CD4-positive, alpha-beta T cell (primary cell): ENCODE data around the gene PAX5. TPM values are rescaled to one million over a fixed set of nuclear protein-coding genes. Genes with fewer than 3 reads are reported as not detected.

Experiments
- ATAC-seq: fragments of 200-7000 bp; cut with Tn5 transposase; one replicate; pipeline ENCODE4 v1.10.0; 2022; ENCODE audit warnings: mild to moderate bottlenecking; ENCODE audit not compliant: poor library complexity
- CTCF ChIA-PET: fragments of 350-600 bp; sonication (Branson Sonifier 250); formaldehyde crosslinking; loops from one replicate; lab custom pipeline; 2021; ENCODE audit warnings: antibody characterized with exemption, inconsistent platforms; lab: Charles Lee
- POLR2A ChIA-PET: fragments of 350-600 bp; sonication (Branson Sonifier 250); formaldehyde crosslinking; loops from one replicate; lab custom pipeline; 2021; ENCODE audit warnings: antibody characterized with exemption, inconsistent platforms; lab: Charles Lee
- DNase-seq, 14 experiments: peaks; one replicate each; pipeline ENCODE4 v3.0.0-alpha.2; 2013 to 2020; ENCODE audit warnings: mixed read lengths in 2 of 14
- H3K27ac ChIP-seq, 2 donors: one replicate each; pipeline versions ENCODE4 v1.5.1 to v1.7.0; 2013; ENCODE audit warnings: low read length in 2 of 2, low read depth in 1 of 2, mild to moderate bottlenecking in 1 of 2
- H3K27me3 ChIP-seq, 2 experiments: 1 replicate in 1 of 2; 2 replicates in 1 of 2; pipeline versions ENCODE4 v1.6.1 to v1.7.0; 2013; ENCODE audit warnings: low read length in 2 of 2, control low read depth in 1 of 2, mild to moderate bottlenecking in 1 of 2, moderate library complexity in 1 of 2; ENCODE audit not compliant: insufficient read depth in 2 of 2, control insufficient read depth in 1 of 2
- H3K36me3 ChIP-seq: one replicate; pipeline ENCODE4 v1.6.1; 2013; ENCODE audit warnings: low read length, control low read depth; ENCODE audit not compliant: insufficient read depth
- H3K4me1 ChIP-seq: one replicate; pipeline ENCODE4 v1.6.1; 2013; ENCODE audit warnings: low read length, control low read depth; ENCODE audit not compliant: insufficient read depth
- H3K4me3 ChIP-seq: one replicate; pipeline ENCODE4 v1.5.1; 2013; ENCODE audit warnings: mild to moderate bottlenecking, low read length, moderate library complexity
- H3K9me3 ChIP-seq, 2 experiments: 1 replicate in 1 of 2; 2 replicates in 1 of 2; pipeline versions ENCODE4 v1.6.1 to v1.7.0; 2013; ENCODE audit warnings: low read length in 2 of 2, mild to moderate bottlenecking in 2 of 2, control low read depth in 1 of 2, moderate library complexity in 1 of 2; ENCODE audit not compliant: control insufficient read depth in 1 of 2, insufficient read depth in 1 of 2
- H3K27ac Mint-ChIP-seq: one replicate; pipeline ENCODE4 v1.8.0; 2020; ENCODE audit warnings: mixed read lengths
- H3K27me3 Mint-ChIP-seq: one replicate; pipeline ENCODE4 v1.8.0; 2021; ENCODE audit warnings: mixed read lengths
- H3K36me3 Mint-ChIP-seq: one replicate; pipeline ENCODE4 v1.8.0; 2021; ENCODE audit warnings: low read depth, mixed read lengths
- H3K4me1 Mint-ChIP-seq: one replicate; pipeline ENCODE4 v1.8.0; 2021; ENCODE audit warnings: low read depth, mixed read lengths
- H3K4me3 Mint-ChIP-seq: one replicate; pipeline ENCODE4 v1.8.0; 2020; ENCODE audit warnings: mild to moderate bottlenecking, mixed read lengths
- H3K9me3 Mint-ChIP-seq: one replicate; pipeline ENCODE4 v1.8.0; 2020; ENCODE audit warnings: mixed read lengths
- intact Hi-C, 2 experiments: fragments of 100-400 bp; cut with DNase I in 1 of 2; cut with micrococcal nuclease in 1 of 2; formaldehyde crosslinking; loops; one replicate each; pipeline versions ENCODE4 v1.15.1 to v1.9.0; 2023 to 2025; cut with DNase I, micrococcal nuclease
- total RNA-seq, 174 experiments: library from RNA in 2 of 174; stranded (reverse) in 2 of 174; gene quantifications; one replicate each; pipeline ENCODE4 v1.2.3 and lab custom pipeline; 2021 to 2026
- TF ChIP-seq, protein P1 (sequence below): fragments of 200-600 bp; IDR thresholded peaks from one replicate; pipeline ENCODE4 v1.8.0; 2022; ENCODE audit warnings: antibody characterized with exemption, mild to moderate bottlenecking

The PAX5 gene
- total RNA-seq, 2 experiments from 2014 or later: 0.03 to 0.11 TPM

DNA sequence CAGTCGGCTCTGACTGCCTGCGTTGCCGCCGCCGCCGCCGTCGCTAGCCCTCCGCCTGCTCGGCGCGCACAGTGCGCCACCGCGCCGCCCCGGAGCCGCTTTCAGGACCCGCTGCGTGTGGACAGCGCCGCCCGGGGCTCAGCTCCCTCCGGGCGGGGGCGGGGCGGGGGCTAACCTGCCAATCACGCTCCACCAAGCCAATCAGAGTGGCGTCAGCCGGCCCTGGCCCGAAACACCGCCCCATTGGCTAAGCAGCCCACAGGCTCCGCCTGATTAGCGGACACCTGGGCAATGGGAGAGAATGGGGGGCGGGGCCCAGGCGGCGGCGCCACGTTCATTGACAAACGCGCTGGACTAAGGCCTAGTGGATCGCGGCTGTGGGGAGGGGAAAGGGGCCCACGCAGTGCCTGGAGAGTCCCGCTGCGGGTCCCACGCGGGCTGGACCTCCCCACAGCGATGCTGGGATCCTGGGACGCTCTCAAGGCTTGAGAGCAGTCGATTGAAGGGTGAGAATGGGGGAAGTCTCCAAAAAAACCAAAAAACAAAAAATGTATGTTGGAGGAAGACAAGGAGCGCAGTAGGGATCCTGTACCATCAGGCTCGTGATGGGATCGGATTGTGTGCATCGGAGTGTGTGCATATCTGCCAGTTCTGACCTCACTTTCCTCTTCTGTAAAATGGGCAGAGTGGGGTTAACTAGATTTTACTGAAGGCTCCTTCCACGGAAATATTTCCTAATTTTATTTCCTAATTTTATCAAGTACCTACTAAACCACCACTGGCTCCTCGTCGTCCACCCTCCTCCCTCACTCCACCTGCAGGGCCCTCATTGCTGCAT is 6.3 kb downstream of the PAX5 start:
- Mint-ChIP-seq H3K9me3 (no peaks in the 10 kb centered on the region), H3K27me3 (peaks cover 94% of the 10 kb centered on the region), H3K4me1 (peaks cover 38% of the 10 kb centered on the region), H3K4me3 (peak overlapping the region; percentile 54), H3K27ac (no peak overlapping the region), H3K36me3 (no peaks in the 10 kb centered on the region)
- peak; percentile 62 to 92 (median 77) for DNase-seq
- H3K4me3 ChIP-seq: peak overlapping the region; percentile 38
- H3K9me3 ChIP-seq: peaks cover 0 to 65% of the 10 kb centered on the region in 2 experiments
- no peaks in the 10 kb centered on the region for H3K36me3 ChIP-seq
- POLR2A ChIA-PET: interaction anchor here (0.7 kb wide), 1 partner anchor 119 kb away, joined by 3 read pairs; no protein-coding TSS in a partner anchor
- intact Hi-C loops: loop anchor here in 1 of 2 experiments (5.0 to 10.0 kb wide), 2 partner anchors 437 to 460 kb away; partner anchors contain the start of genes POLR1E and ZBTB5
- no peak overlapping the region for H3K27ac ChIP-seq
- peaks cover 96% of the 10 kb centered on the region in 2 experiments for H3K27me3 ChIP-seq
- peak; percentile 96 for ATAC-seq
- CTCF ChIA-PET: no interaction called here
- peaks cover 61% of the 10 kb centered on the region for H3K4me1 ChIP-seq
- TF ChIP-seq, protein P1, sequence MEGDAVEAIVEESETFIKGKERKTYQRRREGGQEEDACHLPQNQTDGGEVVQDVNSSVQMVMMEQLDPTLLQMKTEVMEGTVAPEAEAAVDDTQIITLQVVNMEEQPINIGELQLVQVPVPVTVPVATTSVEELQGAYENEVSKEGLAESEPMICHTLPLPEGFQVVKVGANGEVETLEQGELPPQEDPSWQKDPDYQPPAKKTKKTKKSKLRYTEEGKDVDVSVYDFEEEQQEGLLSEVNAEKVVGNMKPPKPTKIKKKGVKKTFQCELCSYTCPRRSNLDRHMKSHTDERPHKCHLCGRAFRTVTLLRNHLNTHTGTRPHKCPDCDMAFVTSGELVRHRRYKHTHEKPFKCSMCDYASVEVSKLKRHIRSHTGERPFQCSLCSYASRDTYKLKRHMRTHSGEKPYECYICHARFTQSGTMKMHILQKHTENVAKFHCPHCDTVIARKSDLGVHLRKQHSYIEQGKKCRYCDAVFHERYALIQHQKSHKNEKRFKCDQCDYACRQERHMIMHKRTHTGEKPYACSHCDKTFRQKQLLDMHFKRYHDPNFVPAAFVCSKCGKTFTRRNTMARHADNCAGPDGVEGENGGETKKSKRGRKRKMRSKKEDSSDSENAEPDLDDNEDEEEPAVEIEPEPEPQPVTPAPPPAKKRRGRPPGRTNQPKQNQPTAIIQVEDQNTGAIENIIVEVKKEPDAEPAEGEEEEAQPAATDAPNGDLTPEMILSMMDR: no peak

DNA sequence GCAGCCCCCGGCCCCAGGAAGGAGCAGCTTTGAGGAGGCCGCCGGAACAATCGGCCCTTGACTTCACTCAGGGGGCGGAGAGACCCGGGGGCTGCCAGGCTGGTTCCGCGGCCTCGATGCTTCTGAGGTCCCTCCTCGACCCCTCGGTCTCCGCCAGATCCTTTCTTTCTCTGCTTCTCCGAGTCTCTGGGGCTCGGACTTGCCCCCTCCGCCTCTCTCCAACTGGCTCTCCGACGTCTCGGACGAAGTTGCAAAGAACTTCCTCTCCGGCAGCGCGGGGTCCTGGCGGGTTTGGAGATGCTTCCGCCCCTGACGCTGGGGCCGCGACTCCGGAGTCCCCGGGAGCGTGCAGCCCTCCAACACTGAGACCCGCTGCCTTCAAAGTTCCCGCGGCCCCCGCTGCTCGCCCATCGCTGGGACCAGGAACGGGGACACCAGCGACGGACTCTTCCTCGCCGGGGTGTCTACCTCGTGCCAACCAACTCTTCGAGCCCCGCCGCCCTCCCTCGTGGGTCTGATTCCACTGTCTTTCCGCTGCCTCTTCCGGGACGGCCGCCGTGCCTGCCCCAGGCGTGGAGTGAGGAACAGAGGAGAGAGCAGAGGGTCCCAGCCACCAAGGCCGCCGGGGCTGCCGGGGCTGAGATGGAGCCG is 7.0 kb downstream of the PAX5 start:
- H3K4me3 ChIP-seq: peak overlapping the region; percentile 38

More for the DNA sequence above, 7.0 kb downstream of the PAX5 start:
- ATAC-seq (no peak), DNase-seq (peak in 1 of 14 experiments; percentile 10)
- Mint-ChIP-seq H3K9me3 (no peaks in the 10 kb centered on the region), H3K27me3 (peaks cover 94% of the 10 kb centered on the region), H3K4me3 (no peak overlapping the region), H3K4me1 (peaks cover 38% of the 10 kb centered on the region), H3K27ac (no peak overlapping the region), H3K36me3 (no peaks in the 10 kb centered on the region)
- TF ChIP-seq, protein P1: no peak
- Histone ChIP-seq H3K27me3 (peaks cover 91 to 96% of the 10 kb centered on the region in 2 experiments), H3K27ac (no peak overlapping the region), H3K9me3 (peaks cover 0 to 65% of the 10 kb centered on the region in 2 experiments), H3K4me1 (peaks cover 61% of the 10 kb centered on the region), H3K36me3 (no peaks in the 10 kb centered on the region)
- ChIA-PET POLR2A (interaction anchor here (0.7 to 1.0 kb wide), 3 partner anchors 52 to 119 kb away, joined by 3 read pairs; no protein-coding TSS in a partner anchor), CTCF (no interaction called here)
- intact Hi-C loops: loop anchor here in 1 of 2 experiments (5.0 to 10.0 kb wide), 2 partner anchors 438 to 460 kb away; partner anchors contain the start of genes POLR1E and ZBTB5
